GM19324 (cell line): ENCODE measurements around the gene DYNLRB2.

Experiments used
- ATAC-seq: cut with Tn5 transposase; IDR thresholded peaks from one replicate; pipeline ENCODE4 v1.9.1; 2021; ENCODE audit warnings: mild to moderate bottlenecking, moderate library complexity; ENCODE audit not compliant: unreplicated experiment, low FRiP score

DYNLRB2 gene

GRCh38 chr16:80547145-80547544 lies 6.4 kb downstream of the DYNLRB2 start:
- ATAC-seq, result no peak

GRCh38 chr16:80552277-80552676 lies 11.5 kb downstream of the DYNLRB2 start:
- no peak for ATAC-seq

GRCh38 chr16:80554033-80554432 lies 13.2 kb downstream of the DYNLRB2 start:
- ATAC-seq, result no peak

- no peak for ATAC-seq
These were observed 15.7 kb downstream of the DYNLRB2 start for GRCh38 chr16:80556481-80556880.

GRCh38 chr16:80557037-80557436 lies 16.2 kb downstream of the DYNLRB2 start:
- ATAC-seq, result no peak

- no peak for ATAC-seq
These were observed 18.6 kb downstream of the DYNLRB2 start for GRCh38 chr16:80559369-80559768.

GRCh38 chr16:80563066-80563465 lies 22.3 kb downstream of the DYNLRB2 start:
- ATAC-seq, result no peak

- no peak for ATAC-seq
These were observed 23.6 kb downstream of the DYNLRB2 start for GRCh38 chr16:80564394-80564793.

GRCh38 chr16:80569440-80570105 lies 28.8 kb downstream of the DYNLRB2 start:
- no peak for ATAC-seq

- ATAC-seq, result no peak
These were observed 29.3 kb downstream of the DYNLRB2 start for GRCh38 chr16:80570106-80570478.

GRCh38 chr16:80573700-80574120 lies 32.9 kb downstream of the DYNLRB2 start:
- no peak for ATAC-seq

GRCh38 chr16:80576343-80576912 lies 35.6 kb downstream of the DYNLRB2 start:
- ATAC-seq, result no peak

GRCh38 chr16:80577485-80578280 lies 36.9 kb downstream of the DYNLRB2 start:
- no peak for ATAC-seq

GRCh38 chr16:80580109-80580832 lies 39.5 kb downstream of the DYNLRB2 start:
- ATAC-seq, result peak; percentile 74

- no peak for ATAC-seq
These were observed 42.7 kb downstream of the DYNLRB2 start for GRCh38 chr16:80583466-80583865.

- ATAC-seq, result no peak
These were observed 45.0 kb downstream of the DYNLRB2 start for GRCh38 chr16:80585764-80586163.

GRCh38 chr16:80586476-80586875 lies 45.7 kb downstream of the DYNLRB2 start:
- no peak for ATAC-seq

GRCh38 chr16:80587071-80587470 lies 46.3 kb downstream of the DYNLRB2 start:
- no peak for ATAC-seq

- ATAC-seq, result no peak
These were observed 50.5 kb downstream of the DYNLRB2 start for GRCh38 chr16:80591071-80591915.

GRCh38 chr16:80592273-80592672 lies 51.5 kb downstream of the DYNLRB2 start:
- no peak for ATAC-seq
